ENCODE measurements around the gene RDX. TPM values are rescaled to one million over a fixed set of nuclear protein-coding genes. Genes with fewer than 3 reads are reported as not detected.
"Not testable (repeated sequence)": the region's sequence is repeated elsewhere in the genome, so short reads cannot be mapped to it uniquely, and the experiment has no call there.

Gene RDX
- total RNA-seq, 1 donor from 2014 or later: 82.1 TPM

DNA sequence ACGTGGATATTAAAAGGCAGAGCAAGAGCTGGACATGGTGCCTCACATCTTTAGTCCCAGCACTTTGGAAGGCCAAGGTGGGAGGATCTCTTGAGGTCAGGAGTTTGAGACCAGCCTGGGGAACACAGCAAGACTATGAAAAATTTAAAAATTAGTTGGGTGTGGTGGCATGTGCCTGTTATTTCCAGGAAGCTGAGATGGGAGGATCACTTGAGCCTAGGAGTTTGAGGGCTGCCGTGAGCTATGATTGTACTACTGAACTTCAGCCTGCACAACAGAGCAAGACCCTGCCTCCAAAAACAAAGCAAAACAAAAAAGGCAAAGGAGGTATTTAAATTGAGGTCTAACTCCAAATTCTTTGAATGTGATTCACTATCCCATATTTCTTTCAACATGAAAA, 23.5 kb downstream of the RDX start:
- no peak for DNase-seq (ENCODE audit: low read depth in 2 of 2)

DNA sequence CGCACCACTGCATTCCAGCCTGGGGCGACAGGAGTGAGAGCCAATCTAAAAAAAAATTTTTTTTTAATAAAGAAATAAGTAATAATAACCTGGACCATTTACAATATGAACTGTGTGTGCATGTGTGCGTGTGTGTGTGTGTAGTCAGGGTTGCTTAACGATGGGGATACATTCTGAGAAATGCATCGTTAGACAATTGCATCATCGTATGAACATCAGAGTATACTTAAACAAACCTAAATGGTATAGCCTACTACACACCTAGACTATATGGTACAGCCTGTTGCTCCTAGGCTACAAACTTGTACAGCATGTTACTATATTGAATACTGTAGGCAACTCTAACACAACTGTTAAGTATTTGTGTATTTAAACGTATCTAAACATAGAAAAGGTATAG, 26.4 kb downstream of the RDX start:
- DNase-seq (ENCODE audit: low read depth in 2 of 2): no peak

DNA sequence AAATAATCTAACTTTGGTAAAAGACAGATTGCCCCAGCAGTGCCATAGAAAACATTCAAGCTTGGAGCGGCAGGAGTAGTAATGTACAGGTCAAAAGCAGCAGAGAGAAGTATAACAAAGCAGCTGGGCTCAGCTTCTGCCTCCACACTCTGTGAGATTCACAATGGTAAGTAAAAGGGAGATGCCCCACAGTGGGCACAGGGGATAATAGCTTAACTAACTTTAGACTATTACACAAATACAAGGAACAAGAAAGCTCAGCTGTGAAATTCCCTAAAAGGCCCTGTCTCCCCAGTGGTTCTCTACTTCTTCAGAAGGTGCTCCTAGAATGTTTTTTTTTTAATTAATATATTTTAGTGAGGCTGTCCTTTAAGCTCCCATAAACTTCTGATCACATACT, 28.0 kb downstream of the RDX start:
- DNase-seq (ENCODE audit: low read depth in 2 of 2): no peak

DNA sequence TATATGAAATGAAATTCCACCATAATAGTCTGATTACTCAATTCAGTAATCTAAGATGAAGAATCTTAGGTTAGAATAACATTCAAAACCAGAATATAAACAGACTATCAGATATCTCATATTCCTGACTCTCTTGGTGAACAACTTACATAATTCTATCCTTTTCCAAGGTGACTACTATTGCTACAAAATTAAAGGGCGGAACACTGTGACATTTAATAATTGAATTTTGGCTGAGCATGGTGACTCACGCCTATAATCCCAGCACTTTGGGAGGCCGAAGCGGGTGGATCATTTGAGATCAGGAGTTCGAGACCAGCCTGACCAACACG, 34.4 kb downstream of the RDX start:
- no peak for DNase-seq (ENCODE audit: low read depth in 2 of 2)

DNA sequence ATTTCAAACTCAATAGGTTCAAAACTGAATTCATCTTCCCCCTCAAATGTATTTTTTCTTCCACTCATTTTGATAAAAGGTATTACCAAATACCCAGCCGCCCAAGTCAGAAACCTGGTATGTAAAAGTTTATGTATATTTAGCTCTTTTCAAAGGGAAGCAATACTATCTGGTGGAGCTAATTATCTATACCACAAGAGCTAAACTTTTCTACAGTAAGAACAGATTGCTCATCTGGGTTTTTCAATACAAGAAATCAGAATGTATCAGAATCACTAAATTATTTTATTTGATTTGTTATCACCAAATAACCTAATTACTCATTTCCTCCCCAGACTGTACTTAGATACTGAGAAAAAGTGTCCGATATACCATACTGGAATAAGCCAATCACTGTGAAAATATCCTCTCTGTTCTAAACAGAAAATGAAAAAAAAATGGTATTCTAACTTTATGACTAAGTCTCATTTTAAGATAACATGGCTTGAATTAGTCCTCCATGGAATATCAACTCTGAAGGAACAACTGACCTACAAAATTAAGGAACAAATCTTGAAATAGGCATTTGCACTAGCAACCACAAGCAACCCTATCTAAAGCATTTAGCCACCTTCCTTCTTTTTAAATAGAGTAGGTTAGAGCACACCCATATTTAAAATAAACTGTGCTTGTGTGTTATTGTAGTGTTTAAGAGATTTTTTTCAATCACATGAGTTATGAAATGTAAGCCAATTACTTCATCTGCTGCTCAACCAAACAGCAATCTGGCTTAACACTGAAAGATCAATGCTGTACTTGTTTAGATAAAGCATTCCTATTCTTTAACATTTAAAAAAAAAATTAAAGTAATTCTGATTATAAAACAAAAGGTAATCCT, 35.0 kb downstream of the RDX start:
- peak in 1 of 2 donors; percentile 5 for DNase-seq (ENCODE audit: low read depth in 2 of 2)

DNA sequence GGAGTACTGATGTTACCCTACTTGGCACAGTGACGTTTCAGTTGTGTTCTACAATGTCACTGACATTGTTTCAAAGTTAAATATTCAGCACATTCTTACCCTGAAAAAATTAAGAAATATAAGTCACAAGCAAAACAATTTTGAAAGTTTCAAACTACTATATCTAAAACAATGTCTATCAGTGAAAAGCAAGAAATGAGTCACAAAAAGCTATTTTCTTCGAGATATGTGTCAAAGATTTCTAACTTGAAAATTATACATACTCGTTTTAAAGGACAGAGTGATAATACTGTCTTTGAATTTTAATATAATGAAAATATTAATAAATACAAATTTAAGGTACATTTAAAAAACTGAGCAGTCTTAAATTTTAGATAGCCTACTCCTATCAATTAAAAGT, 42.9 kb downstream of the RDX start:
- no peak for DNase-seq (ENCODE audit: low read depth in 2 of 2)

DNA sequence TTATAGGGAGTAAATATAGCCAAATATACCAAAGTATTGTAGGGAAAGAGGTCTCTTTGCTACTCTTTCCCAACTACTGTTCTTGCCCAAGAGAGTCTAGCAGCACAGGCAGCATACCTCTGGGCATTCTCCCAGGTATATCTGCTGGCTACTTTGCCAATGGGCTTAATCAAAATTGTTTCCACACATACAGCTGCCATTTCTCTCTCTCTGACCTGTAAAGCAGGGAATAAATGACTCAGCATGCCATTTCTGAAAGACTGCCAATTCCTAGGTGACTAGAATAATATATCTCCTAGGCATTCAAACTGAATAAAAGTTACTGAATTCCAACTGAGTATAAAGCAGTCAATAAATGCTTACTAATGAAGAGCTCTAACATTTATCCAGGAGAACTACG, 44.6 kb downstream of the RDX start:
- peak; percentile 76 to 94 for DNase-seq (ENCODE audit: low read depth in 2 of 2)

DNA sequence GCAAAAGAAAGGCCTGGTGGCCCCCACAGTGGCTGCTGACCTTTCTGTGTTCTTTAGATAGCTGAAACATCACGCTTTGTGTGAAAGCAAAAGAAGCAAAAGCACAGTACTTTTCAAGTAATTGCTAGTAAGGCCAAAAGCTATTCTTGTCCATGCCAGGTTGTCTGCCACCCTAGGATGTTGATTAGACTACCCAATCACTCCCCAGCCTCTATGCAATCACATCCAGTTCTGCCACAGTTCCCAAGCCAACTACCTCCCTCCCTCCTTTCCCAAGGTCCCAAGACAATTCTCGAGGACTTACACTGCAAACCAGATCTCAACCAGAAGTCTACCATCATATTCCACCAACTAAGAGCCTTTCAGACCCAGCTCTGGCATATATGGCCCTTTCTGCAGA, 46.2 kb downstream of the RDX start:
- DNase-seq (ENCODE audit: low read depth in 2 of 2): no peak

DNA sequence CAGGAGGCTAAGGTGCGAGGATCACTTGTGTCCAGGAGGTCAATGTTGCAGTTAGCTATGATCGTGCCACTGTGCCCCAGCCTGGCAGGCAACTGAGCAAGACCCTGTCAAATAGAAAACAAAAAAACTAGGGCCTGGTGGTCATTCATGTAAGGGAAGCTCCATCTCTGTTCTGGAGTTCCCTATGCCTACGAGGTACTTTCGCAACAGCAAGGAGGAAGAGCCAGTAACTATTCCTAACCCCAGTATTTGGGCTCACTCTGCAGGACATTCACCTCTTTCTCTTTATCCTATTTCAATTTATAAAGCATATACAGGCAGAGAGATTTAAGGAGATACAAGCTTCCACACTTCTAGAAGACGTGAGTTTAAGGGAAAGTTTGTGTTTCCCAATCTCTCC, 46.6 kb downstream of the RDX start:
- DNase-seq (ENCODE audit: low read depth in 2 of 2): no peak

DNA sequence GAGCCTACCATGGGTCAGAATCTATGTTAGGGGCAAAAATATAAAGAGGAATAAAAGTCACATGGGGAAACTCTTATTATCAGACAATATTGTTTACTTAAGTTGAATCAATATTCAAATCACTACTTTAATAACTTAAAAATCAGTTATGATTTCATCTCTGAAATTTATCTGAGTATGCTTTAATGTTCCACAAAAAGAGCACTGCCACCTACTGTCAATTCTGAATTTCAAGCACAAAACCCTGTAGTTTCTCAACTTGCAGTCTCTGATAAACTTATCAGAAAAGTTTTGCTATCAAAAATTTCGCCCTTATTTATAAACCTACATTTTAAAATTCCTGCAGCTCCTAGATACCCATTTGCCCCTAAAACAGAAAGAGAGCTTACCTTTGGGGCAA, 47.3 kb downstream of the RDX start:
- DNase-seq (ENCODE audit: low read depth in 2 of 2): peak; percentile 8 to 30

DNA sequence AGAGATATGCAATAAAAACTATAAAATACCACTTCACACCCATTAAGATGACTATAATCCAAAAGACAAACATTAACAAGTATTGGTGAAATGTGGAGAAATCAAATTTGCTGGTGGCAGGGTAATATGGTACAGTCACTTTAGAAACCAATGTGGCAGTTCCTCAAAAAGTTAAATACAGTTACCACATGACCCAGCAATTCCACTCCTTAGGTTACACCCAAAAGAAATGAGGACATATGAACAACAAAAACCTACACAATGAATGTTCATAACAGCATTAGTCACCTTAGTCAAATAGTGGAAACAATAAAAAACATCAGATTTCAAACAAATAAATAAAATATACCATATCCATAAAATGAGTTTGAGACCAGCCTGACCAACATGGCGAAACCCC, 52.6 kb downstream of the RDX start:
- no peak for DNase-seq (ENCODE audit: low read depth in 2 of 2)

DNA sequence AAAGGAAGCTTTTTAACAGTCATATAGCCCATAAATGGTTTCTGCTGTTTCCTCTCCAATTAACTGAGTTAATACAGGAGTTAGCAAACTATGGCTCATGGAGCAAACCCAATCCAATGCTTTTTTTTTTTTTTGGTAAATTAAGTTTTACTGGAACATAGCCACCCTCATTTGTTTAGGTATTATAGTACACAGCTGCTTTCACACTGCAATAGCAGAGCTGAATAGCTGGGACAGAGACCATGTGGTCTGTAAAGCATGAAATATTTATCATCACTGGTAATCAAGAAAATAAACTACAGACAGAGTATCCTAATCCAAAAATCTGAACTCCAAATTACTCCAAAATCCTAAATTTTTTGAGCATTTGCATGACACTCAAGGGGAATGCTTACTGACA, 53.7 kb downstream of the RDX start:
- no peak for DNase-seq (ENCODE audit: low read depth in 2 of 2)

DNA sequence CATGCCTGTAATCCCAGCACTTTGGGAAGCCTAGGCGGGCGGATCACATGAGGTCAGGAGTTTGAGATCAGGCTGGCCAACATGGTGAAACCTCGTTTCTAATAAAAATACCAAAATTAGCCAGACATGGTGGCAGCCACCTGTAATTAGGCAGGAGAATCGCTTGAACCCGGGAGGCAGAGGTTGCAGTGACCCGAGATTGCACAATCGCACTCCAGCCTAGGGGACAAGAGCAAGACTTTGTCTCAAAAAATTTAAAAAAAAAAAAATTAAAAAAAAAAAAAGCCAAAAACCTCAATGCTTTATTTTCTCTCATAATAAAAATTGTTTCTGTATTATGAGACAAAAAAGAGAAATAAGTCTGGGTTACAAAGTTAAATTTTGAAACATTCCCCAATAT, 54.2 kb downstream of the RDX start:
- no peak for DNase-seq (ENCODE audit: low read depth in 2 of 2)

DNA sequence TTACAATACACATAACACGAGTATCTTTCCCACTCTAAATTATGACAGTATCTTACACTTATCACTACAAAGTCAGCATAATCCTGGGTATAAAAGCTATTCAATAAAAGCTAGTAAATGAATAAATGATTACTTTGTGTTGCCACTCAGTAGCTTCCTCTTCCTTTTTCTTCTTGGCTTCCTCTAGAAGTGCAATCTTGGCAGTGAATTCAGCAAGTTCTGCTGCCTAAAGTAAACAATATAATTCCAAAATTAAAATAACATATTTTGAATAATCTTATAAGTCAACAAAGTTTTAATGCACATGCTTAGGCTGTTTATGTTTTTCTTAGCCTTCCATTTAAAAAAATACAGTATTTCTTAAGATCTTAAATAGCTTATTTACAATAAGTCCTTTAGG, 60.4 kb downstream of the RDX start:
- DNase-seq (ENCODE audit: low read depth in 2 of 2): peak in 1 of 2 donors; percentile 20

DNA sequence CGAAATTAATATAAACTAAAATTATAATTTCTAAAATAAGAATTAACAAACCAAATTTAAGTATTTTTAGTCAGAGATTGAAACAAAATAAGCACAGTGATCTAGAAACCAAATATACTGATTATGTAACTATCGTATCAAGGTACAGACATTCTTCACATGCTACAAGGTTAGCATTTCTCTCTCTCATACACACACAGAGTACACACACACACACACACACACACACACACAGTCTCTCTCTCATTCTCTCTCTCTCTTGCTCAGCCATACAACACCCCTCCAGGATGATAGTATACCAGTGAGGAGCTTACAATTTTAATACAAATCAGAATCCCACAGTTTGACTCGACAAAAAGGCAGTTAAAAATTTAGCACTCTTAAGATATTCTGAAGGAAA, 66.0 kb downstream of the RDX start:
- DNase-seq (ENCODE audit: low read depth in 2 of 2): no peak

DNA sequence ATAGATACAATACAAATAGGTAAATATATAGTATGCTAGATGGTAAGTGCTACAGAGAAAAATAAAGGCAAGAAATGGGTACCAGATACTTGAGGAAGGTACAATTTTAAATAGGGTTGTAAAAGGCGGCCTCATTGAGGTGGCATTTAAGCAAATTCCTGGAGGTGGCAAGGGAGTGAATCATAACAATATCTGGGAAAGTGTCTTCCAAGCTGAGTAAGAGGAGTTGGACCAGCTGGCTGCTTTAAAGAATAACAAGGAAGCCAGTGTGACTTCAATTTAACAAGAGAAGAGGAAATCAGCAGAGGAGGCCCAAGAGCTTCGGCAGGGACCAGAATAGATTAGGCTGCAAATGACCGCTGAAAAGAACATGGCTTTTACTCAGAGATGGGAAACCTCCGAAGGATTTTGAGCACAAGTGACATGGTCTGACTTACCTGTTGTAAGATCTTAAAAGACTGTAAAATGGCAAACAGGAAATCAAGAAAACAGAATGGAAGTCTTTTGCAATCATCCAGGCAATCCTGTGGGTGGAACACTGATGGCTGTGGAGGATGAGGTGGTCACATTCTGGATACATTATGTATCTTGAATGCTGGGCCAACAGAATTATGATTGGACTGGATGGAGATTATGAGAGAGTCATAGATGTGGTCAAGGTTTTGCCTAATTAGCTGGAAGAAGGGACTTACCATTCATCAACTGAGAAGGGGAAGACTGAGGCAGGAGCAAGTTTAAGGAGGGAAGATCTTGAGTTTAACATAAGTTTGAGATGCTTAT, 77.2 kb downstream of the RDX start:
- no peak for DNase-seq (ENCODE audit: low read depth in 2 of 2)

DNA sequence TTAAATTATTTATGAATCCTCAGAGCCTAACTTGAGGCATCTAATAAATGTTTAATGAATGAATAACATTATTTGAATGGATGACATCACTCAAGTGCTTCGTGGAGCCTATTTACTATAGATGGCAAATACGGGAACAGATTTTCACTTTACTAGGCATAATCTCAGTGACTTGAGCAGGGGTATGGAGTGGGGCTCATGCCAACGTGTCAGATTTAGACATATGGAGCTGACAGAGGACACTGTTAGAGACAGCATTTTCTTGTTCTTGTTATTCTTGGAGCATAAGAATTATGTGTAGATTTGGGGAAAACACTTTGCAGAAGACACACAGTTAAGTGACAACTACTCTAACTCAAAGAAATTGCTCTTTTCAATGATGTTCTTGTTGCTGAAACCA, 78.5 kb downstream of the RDX start:
- no peak for DNase-seq (ENCODE audit: low read depth in 2 of 2)

DNA sequence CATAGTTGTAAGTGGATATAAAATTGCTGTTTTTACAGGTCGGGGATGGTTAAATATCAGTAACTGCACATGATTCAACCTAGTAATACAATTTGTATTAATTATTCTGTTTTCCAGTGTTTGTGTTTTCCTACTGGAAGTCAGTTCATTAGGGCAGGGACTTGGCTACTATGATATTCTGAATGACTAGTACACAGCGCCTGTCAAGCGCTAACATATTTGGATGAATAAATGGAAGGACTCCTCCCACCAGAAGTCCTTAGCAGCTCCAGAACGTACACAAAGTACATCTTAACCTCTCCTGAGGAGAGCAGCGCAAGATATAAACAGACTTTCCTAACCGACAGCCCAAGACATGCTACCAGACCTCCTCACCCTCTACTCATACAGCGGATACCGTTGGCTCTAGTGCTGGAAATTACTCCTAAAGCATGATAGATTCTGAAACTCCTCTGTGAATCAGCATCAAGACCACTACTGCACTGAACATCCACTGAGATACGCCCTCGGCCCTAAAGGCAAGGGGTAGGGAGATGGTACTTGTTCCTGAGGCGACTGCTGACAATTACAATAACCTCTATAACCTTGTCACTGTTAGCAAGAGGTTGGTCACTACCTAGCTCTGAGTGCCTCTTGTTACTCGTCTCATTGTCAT, 79.1 kb downstream of the RDX start:
- no peak for DNase-seq (ENCODE audit: low read depth in 2 of 2)

DNA sequence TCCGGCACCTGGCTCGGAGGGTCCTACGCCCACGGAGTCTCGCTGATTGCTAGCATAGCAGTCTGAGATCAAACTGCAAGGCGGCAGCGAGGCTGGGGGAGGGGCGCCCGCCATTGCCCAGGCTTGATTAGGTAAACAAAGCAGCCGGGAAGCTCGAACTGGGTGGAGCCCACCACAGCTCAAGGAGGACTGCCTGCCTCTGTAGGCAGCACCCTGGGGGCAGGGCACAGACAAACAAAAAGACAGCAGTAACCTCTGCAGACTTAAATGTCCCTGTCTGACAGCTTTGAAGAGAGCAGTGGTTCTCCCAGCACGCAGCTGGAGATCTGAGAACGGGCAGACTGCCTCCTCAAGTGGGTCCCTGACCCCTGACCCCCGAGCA, 87.1 kb downstream of the RDX start:
- DNase-seq (ENCODE audit: low read depth in 2 of 2): not testable (repeated sequence)

DNA sequence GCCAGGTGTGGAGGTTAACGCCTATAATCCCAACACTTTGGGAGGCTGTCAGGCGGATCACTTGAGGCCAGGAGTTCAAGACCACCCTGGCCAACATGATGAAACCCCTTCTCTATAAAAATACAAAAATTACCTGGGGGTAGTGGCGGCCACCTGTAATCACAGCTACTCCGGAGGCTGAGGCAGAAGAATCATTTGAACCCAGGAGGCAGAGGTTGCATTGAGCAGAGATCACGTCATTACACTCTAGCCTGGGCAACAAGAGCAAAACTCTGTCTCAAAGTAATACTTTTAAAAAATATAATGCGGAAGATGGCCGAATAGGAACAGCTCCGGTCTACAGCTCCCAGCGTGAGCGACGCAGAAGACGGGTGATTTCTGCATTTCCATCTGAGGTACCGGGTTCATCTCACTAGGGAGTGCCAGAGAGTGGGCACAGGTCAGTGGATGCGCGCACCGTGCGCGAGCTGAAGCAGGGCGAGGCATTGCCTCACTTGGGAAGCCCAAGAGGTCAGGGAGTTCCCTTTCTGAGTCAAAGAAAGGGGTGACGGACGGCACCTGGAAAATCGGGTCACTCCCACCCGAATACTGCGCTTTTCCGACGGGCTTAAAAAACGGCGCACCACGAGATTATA, 87.6 kb downstream of the RDX start:
- DNase-seq (ENCODE audit: low read depth in 2 of 2): not testable (repeated sequence)

DNA sequence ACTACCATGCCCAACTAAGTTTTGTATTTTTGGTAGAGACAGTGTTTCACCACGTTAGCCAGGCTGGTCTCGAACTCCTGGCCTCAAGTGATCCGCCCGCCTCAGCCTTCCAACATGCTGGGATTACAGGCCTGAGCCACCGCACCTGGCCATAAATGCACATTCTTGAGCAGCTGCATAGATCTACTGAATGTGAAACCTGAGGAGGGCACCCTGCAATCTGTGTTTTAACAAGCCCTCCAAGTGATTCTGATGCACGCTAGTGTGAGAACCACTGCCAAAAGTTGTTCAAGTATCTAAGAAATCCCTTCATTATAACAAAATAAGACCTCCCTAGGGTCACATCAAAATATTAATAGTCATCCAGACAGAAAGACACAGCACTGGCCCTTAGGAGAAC, 89.3 kb downstream of the RDX start:
- no peak for DNase-seq (ENCODE audit: low read depth in 2 of 2)

DNA sequence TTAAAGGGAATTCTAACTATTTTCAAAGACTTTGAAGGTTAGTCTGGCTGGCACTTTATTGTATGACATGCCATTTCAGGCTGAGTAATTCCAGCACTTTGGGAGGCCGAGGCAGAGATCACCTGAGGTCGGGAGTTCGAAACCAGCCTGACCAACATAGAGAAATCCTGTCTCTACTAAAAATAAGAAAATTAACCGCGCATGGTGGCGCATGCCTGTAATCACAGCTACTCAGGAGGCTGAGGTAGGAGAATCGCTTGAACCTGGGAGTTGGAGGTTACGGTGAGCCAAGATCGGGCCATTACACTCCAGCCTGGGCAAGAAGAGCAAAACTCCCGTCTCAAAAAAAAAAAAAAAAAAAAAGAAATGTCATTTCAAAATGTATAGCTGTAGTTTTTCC, 95.6 kb downstream of the RDX start:
- no peak for DNase-seq (ENCODE audit: low read depth in 2 of 2)

Data from lung microvascular endothelial cell (primary cell).